Mucosa of rectum (tissue), 2 donors: ENCODE measurements around the gene RCC1.
"Not testable (repeated sequence)": the region's sequence is repeated elsewhere in the genome, so short reads cannot be mapped to it uniquely, and the experiment has no call there.

Experiments
- H3K27ac ChIP-seq, 2 donors: one replicate each; pipeline ENCODE4 v1.7.0; 2013; ENCODE audit warnings: inconsistent platforms in 2 of 2, low read depth in 2 of 2, low read length in 2 of 2
- H3K27me3 ChIP-seq, 2 donors: one replicate each; pipeline ENCODE4 v1.7.0; 2013; ENCODE audit warnings: low read length in 2 of 2; ENCODE audit not compliant: control insufficient read depth in 2 of 2, insufficient read depth in 2 of 2
- H3K36me3 ChIP-seq, 2 donors: one replicate each; pipeline ENCODE4 v1.7.0; 2013; ENCODE audit warnings: low read length in 2 of 2; ENCODE audit not compliant: control insufficient read depth in 2 of 2, insufficient read depth in 2 of 2
- H3K4me1 ChIP-seq, 2 donors: one replicate each; pipeline ENCODE4 v1.7.0; 2013; ENCODE audit warnings: low read length in 2 of 2, mild to moderate bottlenecking in 1 of 2; ENCODE audit not compliant: control insufficient read depth in 2 of 2, insufficient read depth in 2 of 2
- H3K4me3 ChIP-seq, 2 donors: one replicate each; pipeline ENCODE4 v1.7.0; 2013; ENCODE audit warnings: low read length in 2 of 2
- H3K9ac ChIP-seq, 2 donors: one replicate each; pipeline ENCODE4 v1.7.0; 2013; ENCODE audit warnings: low read length in 2 of 2, low read depth in 1 of 2, mild to moderate bottlenecking in 1 of 2
- H3K9me3 ChIP-seq, 2 donors: one replicate each; pipeline ENCODE4 v1.7.0; 2013; ENCODE audit warnings: low read length in 2 of 2; ENCODE audit not compliant: control insufficient read depth in 2 of 2
- donor health status: healthy.
- donor health status: Normal muscosa, but diverticular disease.

RCC1 gene

DNA sequence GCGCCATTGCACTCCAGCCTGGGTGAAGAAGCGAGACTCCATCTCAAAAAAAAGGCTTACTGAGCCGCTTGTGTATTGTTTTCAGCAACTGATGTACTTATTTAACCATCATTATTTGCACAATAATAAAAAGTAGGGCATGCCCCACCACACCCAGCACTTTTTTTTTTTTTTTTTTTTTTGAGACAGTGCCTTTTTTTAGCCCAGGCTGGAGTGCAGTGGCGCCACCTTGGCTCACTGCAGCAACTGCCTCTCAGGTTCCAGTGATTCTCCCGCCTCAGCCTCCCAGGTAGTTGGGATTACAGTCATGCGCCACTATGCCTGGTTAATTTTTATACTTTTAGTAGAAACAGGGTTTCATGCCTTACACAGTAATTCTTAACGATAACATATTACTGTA, 34.8 kb downstream of the RCC1 start:
- Histone ChIP-seq H3K27me3 (no peaks in the 10 kb centered on the region), H3K4me3 (no peak overlapping the region), H3K4me1 (peaks cover 4% of the 10 kb centered on the region in 2 donors), H3K27ac (no peak overlapping the region), H3K9ac (no peak overlapping the region), H3K9me3 (no peaks in the 10 kb centered on the region), H3K36me3 (peaks cover 8 to 17% of the 10 kb centered on the region in 2 donors)

- not testable (repeated sequence) for H3K27ac ChIP-seq, H3K4me1 ChIP-seq, H3K27me3 ChIP-seq, H3K9me3 ChIP-seq, H3K4me3 ChIP-seq, H3K9ac ChIP-seq, H3K36me3 ChIP-seq
Observed at GRCh38 chr1:28541414-28542015, 35.7 kb downstream of the RCC1 start.

- no peaks in the 10 kb centered on the region for H3K4me1 ChIP-seq
- no peak overlapping the region for H3K4me3 ChIP-seq
- H3K27me3 ChIP-seq = no peaks in the 10 kb centered on the region
- no peak overlapping the region for H3K27ac ChIP-seq
- no peaks in the 10 kb centered on the region for H3K9me3 ChIP-seq
- no peak overlapping the region for H3K9ac ChIP-seq
- no peaks in the 10 kb centered on the region for H3K36me3 ChIP-seq
Observed at GRCh38 chr1:28545246-28545628, 39.4 kb downstream of the RCC1 start.

DNA sequence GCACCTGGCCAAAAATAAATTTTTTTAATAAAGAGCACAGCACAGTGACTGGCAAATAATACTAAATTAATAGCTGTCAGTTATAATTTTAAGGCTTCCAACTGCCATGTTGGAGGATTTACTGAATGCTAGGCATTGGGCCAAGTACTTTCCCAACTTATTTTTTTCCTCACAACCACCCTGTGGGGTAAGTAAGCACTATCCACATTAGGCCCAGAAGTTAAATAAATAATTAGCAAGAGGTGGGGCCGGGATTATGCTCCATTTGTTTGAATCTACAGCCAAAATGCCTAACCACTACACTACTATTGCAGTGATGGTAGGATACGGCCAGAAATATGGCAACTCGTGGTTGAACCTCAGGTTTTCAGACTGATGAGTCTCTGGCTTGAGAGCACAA, 42.5 kb downstream of the RCC1 start:
- Histone ChIP-seq H3K27ac (no peak overlapping the region), H3K36me3 (no peaks in the 10 kb centered on the region), H3K9ac (no peak overlapping the region), H3K27me3 (no peaks in the 10 kb centered on the region), H3K9me3 (no peaks in the 10 kb centered on the region), H3K4me1 (peaks cover 2% of the 10 kb centered on the region in 2 donors), H3K4me3 (no peak overlapping the region)

DNA sequence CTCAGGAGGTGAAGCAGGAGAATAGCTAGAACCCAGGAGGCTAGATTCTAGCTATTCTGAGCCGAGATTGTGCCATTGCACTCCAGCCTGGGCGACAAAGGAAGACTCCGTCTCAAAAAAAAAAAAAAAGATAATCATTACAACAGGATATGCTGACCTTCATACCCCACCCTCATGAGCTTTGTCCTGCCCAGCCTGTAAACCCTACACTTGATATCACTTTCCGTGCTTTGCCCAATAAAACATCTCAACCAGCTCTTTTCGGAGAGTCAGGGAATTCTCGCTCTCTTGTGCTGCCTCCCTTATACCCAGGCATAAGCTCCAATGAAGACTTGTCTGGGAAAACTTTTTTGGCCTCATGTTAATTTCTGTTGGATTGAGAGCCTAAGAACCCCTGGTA, 45.5 kb downstream of the RCC1 start:
- Histone ChIP-seq H3K9ac (peak overlapping the region in 1 of 2 donors; percentile 42), H3K27me3 (no peaks in the 10 kb centered on the region), H3K4me3 (peak overlapping the region in 1 of 2 donors; percentile 16), H3K36me3 (peaks cover 0 to 7% of the 10 kb centered on the region in 2 donors), H3K27ac (peak overlapping the region; percentile 7 to 48), H3K9me3 (no peaks in the 10 kb centered on the region), H3K4me1 (peaks cover 2 to 6% of the 10 kb centered on the region in 2 donors)

DNA sequence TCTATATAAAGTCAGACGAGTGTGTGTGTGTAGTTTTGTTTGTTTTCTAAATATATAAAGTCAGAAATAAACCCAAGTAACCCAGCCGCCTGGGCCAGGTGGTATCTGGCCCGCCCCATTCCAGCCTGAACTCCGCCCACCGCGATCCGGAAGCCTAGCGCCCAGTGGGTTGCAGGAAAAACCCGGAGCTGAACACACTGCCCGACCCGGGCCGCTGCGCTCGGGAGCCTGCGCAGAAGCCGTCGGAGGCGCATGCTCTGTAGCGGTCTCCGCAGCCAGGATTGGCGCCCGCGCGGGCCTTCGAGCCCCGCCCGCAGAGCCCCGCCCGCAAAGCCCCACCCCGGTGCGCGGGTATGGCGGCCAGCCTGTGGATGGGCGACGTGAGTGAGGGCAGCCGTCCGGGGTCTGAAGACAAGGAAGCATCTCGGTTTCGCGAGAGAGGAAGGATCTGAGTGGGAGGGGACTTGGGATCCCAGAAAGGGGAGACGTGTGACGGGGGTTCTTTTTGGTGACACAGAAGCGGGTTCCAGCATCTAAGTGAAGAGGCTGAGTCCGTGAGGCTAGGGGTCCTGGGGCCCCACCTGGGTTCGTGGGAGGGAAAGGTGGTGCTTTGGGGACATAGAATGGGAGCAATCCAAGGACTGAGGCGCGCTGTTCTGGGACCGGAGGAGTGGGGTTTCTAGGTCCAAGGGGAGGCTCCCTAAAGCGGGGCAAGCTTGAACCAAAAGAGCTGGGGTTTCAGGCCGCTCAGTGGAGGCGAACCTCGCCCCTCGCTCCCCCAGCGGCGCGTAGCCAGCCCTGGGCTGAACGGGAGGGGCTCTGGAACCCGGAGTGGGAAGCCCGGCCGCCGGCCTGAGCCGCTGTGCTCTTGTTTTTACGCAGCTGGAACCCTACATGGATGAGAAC, 47.2 kb downstream of the RCC1 start, which contains the start of gene TRNAU1AP:
Gene TRNAU1AP (plus strand): TSS at position 328 of the 906 bp plus-strand sequence. CDS start 26 bp downstream, at position 354.
- Histone ChIP-seq H3K36me3 (peaks cover 0 to 7% of the 10 kb centered on the region in 2 donors), H3K9ac (peak within 1 kb of the TSS; percentile 86 to 97), H3K4me3 (peak within 1 kb of the TSS; percentile 79 to 99)

DNA sequence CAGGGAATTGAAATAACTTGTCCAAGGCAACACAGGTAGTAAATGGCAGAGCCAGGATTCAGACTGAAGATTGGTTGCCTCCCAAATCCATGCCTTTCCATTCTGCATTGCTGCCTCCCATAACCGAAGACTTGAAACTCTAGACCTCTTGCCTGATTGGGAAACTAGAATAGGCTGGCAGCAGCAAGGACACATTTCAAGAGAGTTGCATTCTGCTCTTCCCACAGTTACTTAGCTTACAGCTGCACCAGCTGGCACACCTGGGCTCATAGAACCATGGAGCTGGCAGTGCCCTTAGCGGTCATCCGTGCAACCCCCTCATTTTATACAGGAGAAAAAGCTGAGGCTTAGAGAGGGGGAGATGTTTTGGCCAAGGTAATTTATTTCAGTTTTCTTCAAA, 55.0 kb downstream of the RCC1 start:
- Histone ChIP-seq H3K36me3 (peaks cover 27 to 45% of the 10 kb centered on the region in 2 donors), H3K9ac (no peak overlapping the region), H3K27ac (no peak overlapping the region), H3K4me1 (no peaks in the 10 kb centered on the region), H3K4me3 (no peak overlapping the region), H3K27me3 (no peaks in the 10 kb centered on the region), H3K9me3 (no peaks in the 10 kb centered on the region)

More for the DNA sequence above, 47.2 kb downstream of the RCC1 start, which contains the start of gene TRNAU1AP:
- no peaks in the 10 kb centered on the region for H3K27me3 ChIP-seq
- peaks cover 2 to 6% of the 10 kb centered on the region in 2 donors for H3K4me1 ChIP-seq
- H3K27ac ChIP-seq = peak within 1 kb of the TSS; percentile 78 to 82
- H3K9me3 ChIP-seq = no peaks in the 10 kb centered on the region

GRCh38 chr1:28564310-28564709, 58.5 kb downstream of the RCC1 start:
- no peak overlapping the region for H3K9ac ChIP-seq
- H3K36me3 ChIP-seq = peaks cover 42 to 65% of the 10 kb centered on the region in 2 donors
- H3K9me3 ChIP-seq = no peaks in the 10 kb centered on the region
- no peaks in the 10 kb centered on the region for H3K27me3 ChIP-seq
- no peak overlapping the region for H3K27ac ChIP-seq
- H3K4me1 ChIP-seq = no peaks in the 10 kb centered on the region
- no peak overlapping the region for H3K4me3 ChIP-seq

DNA sequence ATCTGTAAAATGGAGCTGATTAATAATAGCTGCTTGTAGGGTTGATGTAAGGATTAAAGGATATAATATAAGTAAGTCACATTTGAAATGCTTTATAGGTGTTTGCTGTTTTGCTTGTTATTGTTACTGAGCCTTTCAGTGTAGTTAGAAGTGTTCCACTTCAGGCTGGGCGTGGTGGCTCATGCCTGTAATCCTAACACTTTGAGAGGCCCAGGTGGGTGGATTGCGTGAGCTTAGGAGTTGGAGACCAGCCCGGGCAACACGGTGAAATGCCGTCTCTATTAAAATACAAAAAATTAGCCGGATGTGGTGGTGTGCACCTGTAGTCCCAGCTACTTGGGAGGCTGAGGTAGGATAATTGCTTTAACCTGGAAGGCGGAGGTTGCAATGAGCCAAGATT, 59.2 kb downstream of the RCC1 start:
- H3K4me1 ChIP-seq = no peaks in the 10 kb centered on the region
- H3K9me3 ChIP-seq = no peaks in the 10 kb centered on the region
- H3K27ac ChIP-seq = no peak overlapping the region
- no peaks in the 10 kb centered on the region for H3K27me3 ChIP-seq
- H3K9ac ChIP-seq = no peak overlapping the region
- H3K36me3 ChIP-seq = peaks cover 42 to 60% of the 10 kb centered on the region in 2 donors
- no peak overlapping the region for H3K4me3 ChIP-seq

- Histone ChIP-seq H3K27ac (no peak overlapping the region), H3K9ac (no peak overlapping the region), H3K4me1 (no peaks in the 10 kb centered on the region), H3K27me3 (no peaks in the 10 kb centered on the region), H3K36me3 (peaks cover 38 to 57% of the 10 kb centered on the region in 2 donors), H3K4me3 (no peak overlapping the region), H3K9me3 (no peaks in the 10 kb centered on the region)
Observed at GRCh38 chr1:28565726-28566125, 59.9 kb downstream of the RCC1 start.
